HepG2 (cell line): Measurements from ENCODE around the gene IRF2. TPM values are rescaled to one million over a fixed set of nuclear protein-coding genes. Genes with fewer than 3 reads are reported as not detected.
"Not testable (repeated sequence)": the region's sequence is repeated elsewhere in the genome, so short reads cannot be mapped to it uniquely, and the experiment has no call there.

Experiments
- ATAC-seq: fragments of 200-7000 bp; cut with Tn5 transposase; 3 replicates; pipeline ENCODE4 v1.9.1; 2020; ENCODE audit warnings: mild to moderate bottlenecking, moderate library complexity
- BruUV-seq: library from RNA; stranded (reverse); fragments of 400-500 nt; replicated peaks from 2 replicates; lab custom pipeline; 2021; lab: Mats Ljungman, UMichigan
- CTCF ChIA-PET: fragments of 300-600 bp; formaldehyde crosslinking; extraction: SDS; loops from one replicate; lab custom pipeline; 2021; ENCODE audit warnings: low total read pairs, inconsistent platforms, low intra/inter-chr PET ratio; lab: Yijun Ruan, JAX
- POLR2A ChIA-PET: fragments of 350-600 bp; sonication (Branson Sonifier 250); formaldehyde crosslinking; loops from one replicate; lab custom pipeline; 2020; ENCODE audit warnings: antibody characterized with exemption, inconsistent platforms; lab: Yijun Ruan, JAX
- DNase-seq: peaks from one replicate; pipeline ENCODE4 v3.0.0-alpha.2; 2015; ENCODE audit warnings: low spot score
- FAIRE-seq: peaks from 3 replicates; lab custom pipeline; 2011; peaks lifted over from hg19 to GRCh38; lab: Jason Lieb, UNC
- H2AFZ ChIP-seq: one replicate; pipeline ENCODE4 v1.6.1; 2011; ENCODE audit warnings: low read length, inconsistent platforms
- H3K27ac ChIP-seq: fragments of 300-600 bp; 3 replicates; pipeline ENCODE4 v1.8.0; 2011; ENCODE audit warnings: mixed run types, mild to moderate bottlenecking, mixed read lengths, low read length, inconsistent platforms; ENCODE audit not compliant: insufficient read depth; ENCODE audit errors: extremely low read length
- H3K27me3 ChIP-seq, 2 experiments: fragments of 200-600 bp in 1 of 2; 2 replicates in 1 of 2; 3 replicates in 1 of 2; pipeline versions ENCODE4 v1.6.0 to v1.8.0; 2011; ENCODE audit warnings: low read length in 2 of 2, mild to moderate bottlenecking in 2 of 2, moderate library complexity in 2 of 2, inconsistent platforms in 1 of 2; ENCODE audit not compliant: insufficient read depth in 2 of 2, control insufficient read depth in 1 of 2
- H3K36me3 ChIP-seq, 2 experiments: fragments of 200-600 bp in 1 of 2; replicated peaks in 1 of 2; 2 replicates in 1 of 2; 3 replicates in 1 of 2; pipeline versions ENCODE4 v1.5.1 to v1.8.0; 2011; ENCODE audit warnings: low read length in 2 of 2, inconsistent platforms in 1 of 2; ENCODE audit not compliant: insufficient read depth in 2 of 2, control insufficient read depth in 1 of 2
- H3K4me1 ChIP-seq: 2 replicates; pipeline ENCODE4 v1.5.1; 2012; ENCODE audit warnings: low read length, inconsistent platforms; ENCODE audit not compliant: insufficient read depth
- H3K4me2 ChIP-seq: 2 replicates; pipeline ENCODE4 v1.6.0; 2011; ENCODE audit warnings: low read depth, low read length, inconsistent platforms
- H3K4me3 ChIP-seq, 3 experiments: fragments of 200-600 bp in 1 of 3; sonication (generic), shearing (Covaris generic) in 1 of 3; replicated peaks in 1 of 3; 2 replicates each; pipeline ENCODE4 v1.5.1; 2011 to 2016; ENCODE audit warnings: low read length in 3 of 3, inconsistent platforms in 2 of 3, low read depth in 2 of 3, mild to moderate bottlenecking in 2 of 3, control low read depth in 1 of 3, mixed read lengths in 1 of 3; ENCODE audit not compliant: insufficient read depth in 1 of 3
- H3K79me2 ChIP-seq: one replicate; pipeline ENCODE4 v1.6.1; 2011; ENCODE audit warnings: low read length, inconsistent platforms; ENCODE audit not compliant: insufficient read depth
- H3K9ac ChIP-seq: 2 replicates; pipeline ENCODE4 v1.6.0; 2011; ENCODE audit warnings: mild to moderate bottlenecking, low read depth, low read length, inconsistent platforms; ENCODE audit not compliant: insufficient read depth
- H3K9me3 ChIP-seq: 2 replicates; pipeline ENCODE4 v1.5.1; 2012; ENCODE audit warnings: mild to moderate bottlenecking, low read length
- H4K20me1 ChIP-seq: 2 replicates; pipeline ENCODE4 v1.6.0; 2011; ENCODE audit warnings: inconsistent platforms, mild to moderate bottlenecking, low read length, moderate library complexity; ENCODE audit not compliant: insufficient read depth
- PPARG ChIP-seq: conservative IDR thresholded peaks from 2 replicates; pipeline ENCODE4 v1.6.1; 2016; ENCODE audit warnings: missing biosample characterization, missing genetic modification reagents
- ZNF20 ChIP-seq: sonication (generic); formaldehyde crosslinking; IDR thresholded peaks from 2 replicates; pipeline ENCODE4 v1.4.0; 2020; ENCODE audit warnings: mild to moderate bottlenecking, moderate library complexity, missing genetic modification reagents
- ZNF614 ChIP-seq: IDR thresholded peaks from 2 replicates; pipeline ENCODE4 v1.6.1; 2018; ENCODE audit warnings: missing biosample characterization, missing genetic modification reagents, inconsistent platforms, borderline replicate concordance
- WGBS: methylation state at CpG from one replicate; pipeline ENCODE4 v1.1.6; 2017; ENCODE audit warnings: low lambda C conversion rate; 5-methylcytosine and 5-hydroxymethylcytosine counted together
- in situ Hi-C: cut with HindIII; loops from 2 replicates; pipeline ENCODE4 v1.10.0; 2017; ENCODE audit warnings: low pct_unique_long_range_greater_than_20kb; ENCODE audit not compliant: extremely low pct_ligation_motif_present
- intact Hi-C: fragments of 100-400 bp; cut with micrococcal nuclease; formaldehyde crosslinking; loops from one replicate; pipeline ENCODE4 v1.10.0; 2022; ENCODE audit not compliant: unreplicated experiment
- polyA plus RNA-seq, 8 experiments: library from polyadenylated mRNA; depleted of rRNA in 3 of 8; stranded (reverse) in 7 of 8; unstranded in 1 of 8; fragments of >200 nt; fragmentation: Illumina TruSeq in 4 of 8; extraction: Trizol in 4 of 8; gene quantifications; 2 replicates each; pipeline versions ENCODE4 v1.2.1 to v1.2.3, GENCODE V29; 2011 to 2016; ENCODE audit warnings: low read depth in 4 of 8, missing spikeins in 1 of 8, mixed read lengths in 1 of 8; ENCODE audit not compliant: insufficient read depth in 1 of 8
- total RNA-seq, 5 experiments: library from RNA; depleted of rRNA; stranded (reverse); fragments of >200 nt; fragmentation: Illumina TruSeq; extraction: Trizol; gene quantifications; 2 replicates each; pipeline ENCODE4 v1.2.3, GENCODE V29; 2016; ENCODE audit warnings: low read depth in 1 of 5
- TF ChIP-seq, protein P1 (sequence below): sonication (generic); formaldehyde crosslinking; IDR thresholded peaks from 2 replicates; pipeline ENCODE4 v1.5.0; 2020; ENCODE audit warnings: mild to moderate bottlenecking, missing genetic modification reagents

IRF2 gene
- total and polyA plus RNA-seq, 2 of the 13 experiments (the other 11 are each of a cell fraction or from before 2014, with no cell fraction given), result 15.5 to 28.8 TPM

DNA sequence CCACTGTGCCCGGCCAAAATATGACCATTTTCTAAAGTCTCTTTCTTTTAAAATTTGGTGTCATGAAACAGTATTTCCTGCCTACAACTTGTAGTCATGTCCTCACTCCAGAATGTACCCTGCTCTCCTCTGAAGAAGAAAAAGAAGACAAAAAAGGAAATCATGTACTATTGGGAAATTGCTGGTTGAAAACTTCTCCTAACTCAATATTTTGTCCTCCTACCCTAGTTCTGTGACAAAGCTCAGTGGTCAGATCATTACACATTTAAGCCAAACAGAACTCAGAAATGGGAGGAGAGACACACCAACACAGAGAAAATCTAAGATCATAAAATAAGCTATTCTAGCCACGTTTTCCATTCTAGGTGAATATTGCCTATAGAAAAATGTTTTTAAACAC lies 127.7 kb downstream of the IRF2 start:
- DNase-seq (no peak), ATAC-seq (no peak), FAIRE-seq (no peak)
- 97% methylated on average over 2 of the region's 2 CpGs for WGBS
- Histone ChIP-seq H3K9ac (0 out of 2 replicates have a peak overlapping the region, but pooled peaks have one; percentile 90), H3K4me3 (no peak overlapping the region), H3K36me3 (no peaks in the 10 kb centered on the region), H3K4me2 (peak overlapping the region; percentile 100; the same call in 1 of the 2 replicates), H3K27me3 (no peaks in the 10 kb centered on the region), H3K27ac (peak overlapping the region; percentile 100), H3K79me2 (no peaks in the 10 kb centered on the region), H3K4me1 (peaks cover 83% of the 10 kb centered on the region), H3K9me3 (no peaks in the 10 kb centered on the region), H2AFZ (no peak overlapping the region), H4K20me1 (no peaks in the 10 kb centered on the region)
- in situ Hi-C loops, result no loop called here
- ChIA-PET POLR2A (interaction anchor here (1.4 to 3.1 kb wide), 5 partner anchors 15 to 128 kb away, joined by 5 to 34 read pairs (median 9); partner anchors contain the start of gene IRF2), CTCF (no interaction called here)
- no TSS peak for BruUV-seq
- intact Hi-C loops, result loop anchor here (5.0 kb wide), 3 partner anchors 59 to 126 kb away; partner anchors contain the start of gene IRF2
- TF ChIP-seq ZNF614 (CRISPR knock-in tag) (no peak), PPARG (CRISPR knock-in tag) (no peak), ZNF20 (CRISPR knock-in tag) (no peak)

DNA sequence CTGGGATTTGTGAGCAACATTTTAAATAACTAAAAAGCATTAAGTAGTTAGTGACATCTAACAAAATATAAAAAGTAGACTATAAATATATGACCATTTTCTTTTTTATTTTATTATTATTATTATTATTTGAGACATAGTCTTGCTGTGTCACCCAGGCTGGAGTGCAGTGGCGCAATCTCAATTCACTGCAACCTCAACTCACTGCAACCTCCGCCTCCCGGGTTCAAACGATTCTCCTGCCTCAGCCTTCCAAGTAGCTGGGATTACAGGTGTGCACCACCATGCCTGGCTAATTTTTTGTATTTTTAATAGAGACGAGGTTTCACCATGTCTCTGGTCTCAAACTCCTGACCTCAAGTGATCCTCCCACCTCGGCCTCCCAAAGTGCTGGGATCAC lies 128.1 kb downstream of the IRF2 start:
- Histone ChIP-seq H3K4me1 (peaks cover 79% of the 10 kb centered on the region), H3K27ac (peak overlapping the region; percentile 22)
- H3K4me2 ChIP-seq, H3K9ac ChIP-seq, H3K27me3 ChIP-seq, in situ Hi-C loops, H4K20me1 ChIP-seq, H3K4me3 ChIP-seq, CTCF ChIA-PET, H3K9me3 ChIP-seq, FAIRE-seq, BruUV-seq, H3K36me3 ChIP-seq, ATAC-seq, DNase-seq, H3K79me2 ChIP-seq, H2AFZ ChIP-seq: not testable (repeated sequence)
- TF ChIP-seq, protein P1, sequence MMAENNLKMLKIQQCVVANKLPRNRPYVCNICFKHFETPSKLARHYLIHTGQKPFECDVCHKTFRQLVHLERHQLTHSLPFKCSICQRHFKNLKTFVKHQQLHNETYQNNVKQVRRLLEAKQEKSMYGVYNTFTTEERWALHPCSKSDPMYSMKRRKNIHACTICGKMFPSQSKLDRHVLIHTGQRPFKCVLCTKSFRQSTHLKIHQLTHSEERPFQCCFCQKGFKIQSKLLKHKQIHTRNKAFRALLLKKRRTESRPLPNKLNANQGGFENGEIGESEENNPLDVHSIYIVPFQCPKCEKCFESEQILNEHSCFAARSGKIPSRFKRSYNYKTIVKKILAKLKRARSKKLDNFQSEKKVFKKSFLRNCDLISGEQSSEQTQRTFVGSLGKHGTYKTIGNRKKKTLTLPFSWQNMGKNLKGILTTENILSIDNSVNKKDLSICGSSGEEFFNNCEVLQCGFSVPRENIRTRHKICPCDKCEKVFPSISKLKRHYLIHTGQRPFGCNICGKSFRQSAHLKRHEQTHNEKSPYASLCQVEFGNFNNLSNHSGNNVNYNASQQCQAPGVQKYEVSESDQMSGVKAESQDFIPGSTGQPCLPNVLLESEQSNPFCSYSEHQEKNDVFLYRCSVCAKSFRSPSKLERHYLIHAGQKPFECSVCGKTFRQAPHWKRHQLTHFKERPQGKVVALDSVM (CRISPR knock-in tag), result peak; percentile 41; the same call in 1 of the 2 replicates
- WGBS, result 93% methylated on average over 6 of the region's 6 CpGs
- intact Hi-C loops, result loop anchor here (5.0 kb wide), 3 partner anchors 59 to 126 kb away; partner anchors contain the start of gene IRF2
- POLR2A ChIA-PET, result interaction anchor here (1.4 to 2.8 kb wide), 3 partner anchors 15 to 128 kb away, joined by 5 to 20 read pairs (median 9); partner anchors contain the start of gene IRF2
